PC-9 (cell line): ENCODE measurements around the gene ARHGEF33. TPM values are rescaled to one million over a fixed set of nuclear protein-coding genes. Genes with fewer than 3 reads are reported as not detected.

Source experiments
- BruUV-seq: library from RNA; stranded (reverse); fragments of 400-500 nt; replicated peaks from 2 replicates; lab custom pipeline; 2021; lab: Mats Ljungman, UMichigan
- CTCF ChIA-PET: fragments of 300-600 bp; sonication (Branson Sonifier 250); formaldehyde crosslinking; loops from one replicate; lab custom pipeline; 2022; ENCODE audit warnings: antibody characterized with exemption; lab: Charles Lee
- POLR2A ChIA-PET: fragments of 300-600 bp; sonication (Branson Sonifier 250); formaldehyde crosslinking; loops from one replicate; lab custom pipeline; 2022; ENCODE audit warnings: antibody characterized with exemption; ENCODE audit not compliant: unreplicated experiment; lab: Charles Lee
- DNase-seq, 2 experiments: peaks; one replicate each; pipeline versions ENCODE4 v3.0.0 to v3.0.0-alpha.2; 2015 to 2022; ENCODE audit warnings: mixed read lengths in 1 of 2
- H2AFZ ChIP-seq: fragments of 200-600 bp; sonication (generic); 2 replicates; pipeline ENCODE4 v1.8.1; 2017; ENCODE audit warnings: antibody characterized with exemption
- H3F3A ChIP-seq: fragments of 200-600 bp; sonication (generic); 2 replicates; pipeline ENCODE4 v1.8.1; 2017; ENCODE audit warnings: antibody characterized with exemption, mild to moderate bottlenecking, low read depth; ENCODE audit not compliant: insufficient read depth
- H3K27ac ChIP-seq: fragments of 200-600 bp; sonication (generic); 2 replicates; pipeline ENCODE4 v1.6.1; 2016; ENCODE audit warnings: mixed run types
- H3K27me3 ChIP-seq: fragments of 200-600 bp; sonication (generic); 2 replicates; pipeline ENCODE4 v1.6.1; 2016; ENCODE audit warnings: low read depth, mixed run types; ENCODE audit not compliant: insufficient read depth
- H3K36me3 ChIP-seq: fragments of 200-600 bp; sonication (generic); 2 replicates; pipeline ENCODE4 v1.6.1; 2016; ENCODE audit warnings: low read depth, mixed run types
- H3K4me1 ChIP-seq: fragments of 200-600 bp; sonication (generic); replicated peaks from 2 replicates; pipeline ENCODE4 v1.6.1; 2016; ENCODE audit warnings: mixed run types; ENCODE audit not compliant: insufficient read depth
- H3K4me2 ChIP-seq: fragments of 200-600 bp; sonication (generic); 2 replicates; pipeline ENCODE4 v1.6.1; 2017; ENCODE audit warnings: mixed run types
- H3K4me3 ChIP-seq: fragments of 200-600 bp; sonication (generic); 2 replicates; pipeline ENCODE4 v1.6.1; 2016; ENCODE audit warnings: mixed run types
- H3K79me2 ChIP-seq: fragments of 200-600 bp; sonication (generic); 2 replicates; pipeline ENCODE4 v1.6.1; 2017; ENCODE audit warnings: low read depth, mixed run types
- H3K9me2 ChIP-seq: fragments of 200-600 bp; sonication (generic); 2 replicates; pipeline ENCODE4 v1.8.1; 2017; ENCODE audit warnings: mild to moderate bottlenecking; ENCODE audit not compliant: insufficient read depth
- H3K9me3 ChIP-seq: fragments of 200-600 bp; sonication (generic); 2 replicates; pipeline ENCODE4 v1.8.1; 2016; ENCODE audit warnings: low read depth; ENCODE audit not compliant: insufficient read depth
- H4K20me1 ChIP-seq: fragments of 200-600 bp; sonication (generic); 2 replicates; pipeline ENCODE4 v1.8.1; 2017; ENCODE audit not compliant: insufficient read depth
- EZH2 ChIP-seq: fragments of 200-600 bp; sonication (generic); IDR thresholded peaks from 2 replicates; pipeline ENCODE4 v1.8.0; 2017; ENCODE audit warnings: antibody characterized with exemption, low read depth
- intact Hi-C: fragments of 100-400 bp; cut with micrococcal nuclease; formaldehyde crosslinking; loops from one replicate; pipeline ENCODE4 v1.10.0; 2022; ENCODE audit not compliant: unreplicated experiment
- total RNA-seq: library from RNA; stranded (reverse); gene quantifications from 2 replicates; pipeline ENCODE4 v1.2.3, GENCODE V29; 2021
- TF ChIP-seq, protein P1 (sequence below): fragments of 200-600 bp; sonication (generic); conservative IDR thresholded peaks from 2 replicates; pipeline ENCODE4 v1.6.1; 2017; ENCODE audit warnings: mixed run types, antibody characterized with exemption, mild to moderate bottlenecking, moderate library complexity

Gene ARHGEF33
- total RNA-seq, 1 experiment from 2014 or later: 1.0 TPM

DNA sequence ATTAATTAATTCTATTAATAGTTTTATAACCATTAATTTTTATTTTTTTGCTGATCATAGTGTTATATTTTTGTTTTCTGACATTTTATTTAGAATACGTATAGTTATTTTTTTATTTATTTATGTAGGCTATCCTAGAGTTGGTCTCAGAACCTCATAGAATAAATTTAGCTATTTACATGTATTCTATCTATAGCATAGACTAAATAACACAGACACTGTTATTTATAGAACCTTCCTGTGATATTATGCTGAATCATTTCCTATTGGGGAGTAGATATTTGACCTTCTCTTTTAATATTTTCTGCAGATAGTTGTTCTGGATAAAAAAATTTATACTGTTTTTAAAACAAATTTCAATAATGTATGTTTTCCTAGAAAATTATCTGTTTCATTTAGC, 20.2 kb downstream of the ARHGEF33 start:
- no peaks in the 10 kb centered on the region for H3K9me2 ChIP-seq
- H3F3A ChIP-seq: no peaks in the 10 kb centered on the region
- no peaks in the 10 kb centered on the region for H3K9me3 ChIP-seq
- BruUV-seq: no TSS peak
- H2AFZ ChIP-seq: no peak overlapping the region
- TF ChIP-seq, protein P1, sequence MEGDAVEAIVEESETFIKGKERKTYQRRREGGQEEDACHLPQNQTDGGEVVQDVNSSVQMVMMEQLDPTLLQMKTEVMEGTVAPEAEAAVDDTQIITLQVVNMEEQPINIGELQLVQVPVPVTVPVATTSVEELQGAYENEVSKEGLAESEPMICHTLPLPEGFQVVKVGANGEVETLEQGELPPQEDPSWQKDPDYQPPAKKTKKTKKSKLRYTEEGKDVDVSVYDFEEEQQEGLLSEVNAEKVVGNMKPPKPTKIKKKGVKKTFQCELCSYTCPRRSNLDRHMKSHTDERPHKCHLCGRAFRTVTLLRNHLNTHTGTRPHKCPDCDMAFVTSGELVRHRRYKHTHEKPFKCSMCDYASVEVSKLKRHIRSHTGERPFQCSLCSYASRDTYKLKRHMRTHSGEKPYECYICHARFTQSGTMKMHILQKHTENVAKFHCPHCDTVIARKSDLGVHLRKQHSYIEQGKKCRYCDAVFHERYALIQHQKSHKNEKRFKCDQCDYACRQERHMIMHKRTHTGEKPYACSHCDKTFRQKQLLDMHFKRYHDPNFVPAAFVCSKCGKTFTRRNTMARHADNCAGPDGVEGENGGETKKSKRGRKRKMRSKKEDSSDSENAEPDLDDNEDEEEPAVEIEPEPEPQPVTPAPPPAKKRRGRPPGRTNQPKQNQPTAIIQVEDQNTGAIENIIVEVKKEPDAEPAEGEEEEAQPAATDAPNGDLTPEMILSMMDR: no peak
- no peak for TF ChIP-seq EZH2
- ChIA-PET CTCF (no interaction called here), POLR2A (interaction anchor here (0.6 kb wide), 1 partner anchor 19 kb away, joined by 20 read pairs; no protein-coding TSS in a partner anchor)
- DNase-seq: no peak
- no peak overlapping the region for H3K27ac ChIP-seq
- no peaks in the 10 kb centered on the region for H4K20me1 ChIP-seq
- no peak overlapping the region for H3K4me2 ChIP-seq
- H3K4me3 ChIP-seq: no peak overlapping the region
- 0 out of 2 replicates have a peak, but pooled peaks cover 4% of the 10 kb centered on the region for H3K4me1 ChIP-seq
- H3K79me2 ChIP-seq: no peaks in the 10 kb centered on the region
- no peaks in the 10 kb centered on the region for H3K27me3 ChIP-seq
- intact Hi-C loops: no loop called here
- H3K36me3 ChIP-seq: no peaks in the 10 kb centered on the region

DNA sequence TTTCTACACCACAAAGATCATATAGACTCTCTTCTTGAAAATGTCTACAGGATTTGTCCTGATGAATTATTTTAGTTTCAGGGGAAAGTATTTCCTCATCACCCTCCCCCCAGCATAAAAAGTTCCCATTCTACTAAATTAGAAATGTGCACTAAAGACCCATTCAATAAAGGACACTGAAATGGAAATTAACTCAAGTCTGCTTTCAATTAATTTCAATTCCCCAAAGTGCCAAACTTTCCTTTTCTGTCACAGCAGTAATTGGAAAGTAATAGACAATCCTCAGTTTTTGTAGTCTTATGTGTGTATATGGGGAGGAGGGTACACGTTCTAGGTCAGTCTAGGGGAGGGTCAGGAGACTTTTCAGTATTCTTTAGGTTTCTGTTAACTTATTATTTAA, 21.5 kb downstream of the ARHGEF33 start:
- DNase-seq: no peak
- TF ChIP-seq, protein P1: no peak
- no peak for TF ChIP-seq EZH2
- 0 out of 2 replicates have a peak, but pooled peaks cover 4% of the 10 kb centered on the region for H3K4me1 ChIP-seq
- H3K27me3 ChIP-seq: no peaks in the 10 kb centered on the region
- no peaks in the 10 kb centered on the region for H4K20me1 ChIP-seq
- no TSS peak for BruUV-seq
- H2AFZ ChIP-seq: no peak overlapping the region
- no peaks in the 10 kb centered on the region for H3F3A ChIP-seq
- H3K9me2 ChIP-seq: no peaks in the 10 kb centered on the region
- no peaks in the 10 kb centered on the region for H3K79me2 ChIP-seq
- no peak overlapping the region for H3K4me2 ChIP-seq
- intact Hi-C loops: no loop called here
- no peaks in the 10 kb centered on the region for H3K9me3 ChIP-seq
- POLR2A ChIA-PET: no interaction called here
- CTCF ChIA-PET: no interaction called here
- H3K36me3 ChIP-seq: no peaks in the 10 kb centered on the region
- H3K4me3 ChIP-seq: no peak overlapping the region
- no peak overlapping the region for H3K27ac ChIP-seq

DNA sequence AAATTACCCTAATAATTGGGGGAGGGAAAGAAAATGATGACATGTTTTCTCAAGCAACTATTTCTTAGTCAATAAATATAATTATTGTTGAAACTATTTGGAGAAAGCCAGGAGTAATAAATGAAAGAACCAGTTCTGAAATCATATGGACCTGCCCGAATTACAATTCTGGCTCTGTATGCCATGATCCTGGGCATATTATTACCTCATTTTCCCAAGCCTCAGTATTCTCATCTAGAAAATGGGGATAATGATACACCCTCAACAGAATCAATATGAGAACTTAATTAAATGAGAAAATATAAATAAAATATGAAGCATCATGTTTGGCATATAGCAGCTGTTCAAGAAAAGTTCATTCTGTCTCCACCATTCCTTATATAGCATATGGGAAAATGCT, 22.9 kb downstream of the ARHGEF33 start:
- no peaks in the 10 kb centered on the region for H3K4me1 ChIP-seq
- H4K20me1 ChIP-seq: no peaks in the 10 kb centered on the region
- TF ChIP-seq, protein P1: no peak
- no peak for TF ChIP-seq EZH2
- BruUV-seq: no TSS peak
- no peaks in the 10 kb centered on the region for H3K79me2 ChIP-seq
- DNase-seq: no peak
- intact Hi-C loops: no loop called here
- H3K9me3 ChIP-seq: no peaks in the 10 kb centered on the region
- H3K27me3 ChIP-seq: no peaks in the 10 kb centered on the region
- H2AFZ ChIP-seq: no peak overlapping the region
- H3K9me2 ChIP-seq: no peaks in the 10 kb centered on the region
- no peaks in the 10 kb centered on the region for H3K36me3 ChIP-seq
- CTCF ChIA-PET: interaction anchor here (0.7 kb wide), 1 partner anchor 302 kb away, joined by 7 read pairs; no protein-coding TSS in a partner anchor
- H3F3A ChIP-seq: no peaks in the 10 kb centered on the region
- H3K4me3 ChIP-seq: no peak overlapping the region
- POLR2A ChIA-PET: interaction anchor here (0.7 kb wide), 1 partner anchor 404 kb away, joined by 3 read pairs; no protein-coding TSS in a partner anchor
- H3K27ac ChIP-seq: no peak overlapping the region
- H3K4me2 ChIP-seq: no peak overlapping the region
